Tibial artery (tissue), 4 donors: ENCODE measurements around the gene DLGAP1.

ENCODE experiments used
- DNase-seq, 2 donors: peaks; one replicate each; pipeline ENCODE4 v3.0.0-alpha.2; 2019
- H3K27ac ChIP-seq, 2 donors: fragments of 200-600 bp; sonication (generic) in 1 of 2; 1 replicate in 1 of 2; 2 replicates in 1 of 2; pipeline ENCODE4 v1.5.1; 2018 to 2019; ENCODE audit warnings: mild to moderate bottlenecking in 1 of 2
- H3K27me3 ChIP-seq, 2 donors: fragments of 200-600 bp; sonication (generic) in 1 of 2; one replicate each; pipeline versions ENCODE4 v1.5.1 to v1.6.0; 2016 to 2019
- H3K36me3 ChIP-seq, 3 donors: fragments of 200-600 bp; sonication (generic) in 2 of 3; one replicate each; pipeline ENCODE4 v1.5.1; 2016 to 2019; ENCODE audit warnings: mild to moderate bottlenecking in 2 of 3
- H3K4me1 ChIP-seq, 4 donors: fragments of 200-600 bp; sonication (generic) in 2 of 4; 1 replicate in 3 of 4; 2 replicates in 1 of 4; pipeline ENCODE4 v1.5.1; 2016 to 2019
- H3K4me3 ChIP-seq, 2 donors: fragments of 200-600 bp; sonication (generic) in 1 of 2; 1 replicate in 1 of 2; 2 replicates in 1 of 2; pipeline ENCODE4 v1.5.1; 2018 to 2019; ENCODE audit warnings: mild to moderate bottlenecking in 2 of 2
- H3K9me3 ChIP-seq, 3 donors: fragments of 200-600 bp; sonication (generic) in 1 of 3; one replicate each; pipeline ENCODE4 v1.5.1; 2016 to 2019
- CTCF ChIP-seq, 2 experiments: fragments of 200-600 bp in 1 of 2; fragments of 450-650 bp in 1 of 2; IDR thresholded peaks; one replicate each; pipeline ENCODE4 v1.5.1; 2017 to 2019; ENCODE audit warnings: antibody characterized with exemption in 2 of 2, mild to moderate bottlenecking in 1 of 2, moderate library complexity in 1 of 2
- intact Hi-C: fragments of 100-400 bp; cut with DNase I; formaldehyde crosslinking; loops from one replicate; pipeline ENCODE4 v1.15.0; 2023; ENCODE audit warnings: low total_unique reads

Gene DLGAP1

GRCh38 chr18:4453567-4453873 is 1.6 kb downstream of the DLGAP1 start:
- intact Hi-C loops, result loop anchor here (10.0 kb wide), 1 partner anchor 999 kb away; the partner anchor contains the start of gene TGIF1
- Histone ChIP-seq H3K27me3 (no peaks in the 10 kb centered on the region), H3K9me3 (no peaks in the 10 kb centered on the region), H3K36me3 (no peaks in the 10 kb centered on the region), H3K4me1 (peaks cover 0 to 32% (median 6%) of the 10 kb centered on the region in 4 donors), H3K27ac (peak overlapping the region; percentile 66 to 72), H3K4me3 (peak overlapping the region; percentile 60 to 71)
- DNase-seq, result no peak
- TF ChIP-seq CTCF (IDR thresholded peaks at IDR 0.05), result no peak

DNA sequence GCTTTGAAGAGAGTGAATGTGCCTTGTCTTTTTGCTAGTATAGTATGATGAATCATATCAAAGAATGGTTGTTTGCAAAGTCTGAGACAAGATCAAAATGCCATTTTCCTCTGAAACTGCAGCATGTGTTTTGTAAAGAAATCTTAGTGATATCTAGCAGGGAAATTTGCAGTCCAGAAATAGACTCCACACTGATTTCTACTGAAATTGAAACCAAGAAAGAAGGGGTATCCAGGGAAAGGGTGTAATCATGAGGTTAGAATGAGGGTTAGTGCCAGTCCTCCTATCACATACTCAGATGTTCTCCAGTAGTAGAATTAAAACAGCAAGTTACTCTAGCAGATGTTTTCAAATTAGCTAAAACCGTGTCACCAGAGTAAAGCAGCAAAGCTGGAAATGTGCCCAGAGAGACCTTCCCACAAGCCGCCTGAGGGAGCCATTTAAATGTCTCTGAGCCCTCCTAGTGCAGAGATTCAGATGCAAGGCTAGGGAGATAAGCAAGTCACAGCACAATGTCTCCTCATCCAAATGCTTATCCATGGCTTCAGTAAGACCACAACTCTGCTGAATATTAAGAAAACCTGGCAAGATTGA is 4.9 kb downstream of the DLGAP1 start:
- intact Hi-C loops, result loop anchor here (10.0 kb wide), 1 partner anchor 995 kb away; the partner anchor contains the start of gene TGIF1
- TF ChIP-seq CTCF (IDR thresholded peaks at IDR 0.05), result no peak
- Histone ChIP-seq H3K4me3 (peak overlapping the region in 1 of 2 donors; percentile 13), H3K27ac (no peak overlapping the region), H3K27me3 (no peaks in the 10 kb centered on the region), H3K9me3 (no peaks in the 10 kb centered on the region), H3K4me1 (peaks cover 0 to 24% (median 6%) of the 10 kb centered on the region in 4 donors), H3K36me3 (no peaks in the 10 kb centered on the region)
- DNase-seq, result no peak

DNA sequence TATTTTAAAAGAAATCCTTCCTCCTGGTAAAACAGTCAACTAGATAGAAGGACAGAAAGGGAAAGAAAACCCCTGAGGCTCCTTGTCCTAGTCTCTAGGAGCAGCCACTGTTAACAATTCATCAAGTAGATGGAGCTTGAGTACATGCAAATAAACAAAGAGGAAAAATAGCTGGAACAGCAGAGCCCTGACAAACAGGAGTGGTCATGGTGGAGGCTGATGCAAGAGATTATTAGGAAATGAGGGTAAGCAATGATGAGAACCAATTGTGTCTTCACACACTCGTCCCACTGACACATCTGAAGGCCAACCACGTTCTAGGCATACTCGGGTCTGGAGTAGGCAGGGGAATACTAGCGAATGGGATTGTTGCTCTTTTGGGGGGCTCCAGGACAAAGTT is 9.2 kb downstream of the DLGAP1 start:
- H3K4me3 ChIP-seq, result no peak overlapping the region
- H3K27me3 ChIP-seq, result no peaks in the 10 kb centered on the region
- H3K9me3 ChIP-seq, result no peaks in the 10 kb centered on the region
- no peak overlapping the region for H3K27ac ChIP-seq
- intact Hi-C loops, result no loop called here
- H3K4me1 ChIP-seq, result peaks cover 0 to 8% (median 2%) of the 10 kb centered on the region in 4 donors
- TF ChIP-seq CTCF (IDR thresholded peaks at IDR 0.05), result no peak
- H3K36me3 ChIP-seq, result no peaks in the 10 kb centered on the region
- no peak for DNase-seq

DNA sequence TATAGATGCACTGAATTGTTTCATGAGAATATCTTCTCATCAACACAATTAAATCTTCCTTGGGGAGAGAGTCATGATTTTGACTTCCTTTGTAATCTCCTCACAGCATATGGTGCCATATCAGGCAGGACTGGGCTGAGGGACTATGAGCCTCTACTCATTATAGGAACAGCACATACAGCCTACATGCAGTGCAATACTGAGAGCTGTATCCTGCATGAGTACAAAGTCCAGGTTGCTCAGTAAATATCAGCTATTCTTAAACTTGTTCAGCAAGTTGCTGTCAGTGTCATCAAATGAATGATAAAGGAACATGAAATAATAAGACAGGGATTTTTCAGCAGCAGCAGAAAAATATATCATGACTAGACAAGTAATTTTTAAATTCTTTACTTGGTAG is 10.8 kb downstream of the DLGAP1 start:
- intact Hi-C loops, result no loop called here
- TF ChIP-seq CTCF (IDR thresholded peaks at IDR 0.05), result no peak
- Histone ChIP-seq H3K9me3 (no peaks in the 10 kb centered on the region), H3K4me1 (no peaks in the 10 kb centered on the region), H3K4me3 (no peak overlapping the region), H3K27ac (no peak overlapping the region), H3K36me3 (no peaks in the 10 kb centered on the region), H3K27me3 (no peaks in the 10 kb centered on the region)
- no peak for DNase-seq

GRCh38 chr18:4441098-4441497 is 14.0 kb downstream of the DLGAP1 start:
- no peak overlapping the region for H3K4me3 ChIP-seq
- H3K27ac ChIP-seq, result no peak overlapping the region
- no peak for TF ChIP-seq CTCF (IDR thresholded peaks at IDR 0.05)
- no peaks in the 10 kb centered on the region for H3K9me3 ChIP-seq
- H3K27me3 ChIP-seq, result no peaks in the 10 kb centered on the region
- intact Hi-C loops, result no loop called here
- H3K4me1 ChIP-seq, result no peaks in the 10 kb centered on the region
- no peaks in the 10 kb centered on the region for H3K36me3 ChIP-seq
- DNase-seq, result no peak

GRCh38 chr18:4438938-4439337 is 16.2 kb downstream of the DLGAP1 start:
- no peak overlapping the region for H3K27ac ChIP-seq
- TF ChIP-seq CTCF (IDR thresholded peaks at IDR 0.05), result no peak

More at GRCh38 chr18:4438938-4439337, 16.2 kb downstream of the DLGAP1 start:
- H3K9me3 ChIP-seq, result no peaks in the 10 kb centered on the region
- H3K4me3 ChIP-seq, result no peak overlapping the region
- DNase-seq, result no peak
- no peaks in the 10 kb centered on the region for H3K27me3 ChIP-seq
- peaks cover 0 to 4% (median 0%) of the 10 kb centered on the region in 4 donors for H3K4me1 ChIP-seq
- no peaks in the 10 kb centered on the region for H3K36me3 ChIP-seq
- intact Hi-C loops, result no loop called here
